GM18909 (cell line): Measurements from ENCODE around the gene OTOF.

Experiments used
- ATAC-seq: cut with Tn5 transposase; IDR thresholded peaks from one replicate; pipeline ENCODE4 v1.9.1; 2021; ENCODE audit warnings: mild to moderate bottlenecking; ENCODE audit not compliant: unreplicated experiment, poor library complexity

The OTOF gene

DNA sequence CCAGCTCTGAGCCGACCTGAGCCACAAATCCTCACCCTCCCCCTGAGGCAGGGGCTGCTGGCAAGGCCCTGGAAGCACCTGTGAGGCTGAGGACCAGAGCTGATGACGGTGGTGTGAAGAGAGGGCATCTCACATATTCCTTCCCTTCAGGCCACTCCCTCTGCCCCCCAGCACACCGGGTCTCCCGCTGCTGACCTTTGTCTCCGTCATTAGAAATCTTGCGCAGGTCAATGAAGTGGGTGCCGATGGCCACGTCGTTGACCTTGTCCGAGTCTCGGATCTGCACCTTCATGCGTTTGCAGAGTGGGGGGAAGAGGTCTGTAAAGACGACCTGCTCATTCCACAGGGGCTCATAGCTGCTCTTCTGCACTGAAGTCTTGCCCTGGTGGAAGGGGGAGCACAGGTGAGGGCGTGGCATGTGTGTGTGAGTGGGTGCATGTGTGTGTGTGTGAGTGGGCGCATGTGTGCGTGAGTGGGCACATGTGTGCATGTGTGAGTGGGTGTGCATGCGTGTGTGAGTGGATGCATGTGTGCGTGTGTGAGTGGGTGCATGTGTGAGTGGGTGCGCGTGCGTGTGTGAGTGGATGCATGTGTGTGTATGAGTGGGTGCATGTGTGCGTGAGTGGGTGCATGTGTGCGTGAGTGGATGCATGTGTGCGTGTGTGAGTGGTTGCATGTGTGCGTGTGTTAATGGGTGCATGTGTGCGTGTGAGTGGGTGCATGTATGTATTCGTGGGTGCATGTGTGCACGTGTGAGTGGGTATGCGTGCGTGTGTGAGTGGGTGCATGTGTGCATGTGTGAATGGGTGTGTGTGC is 4.5 kb upstream of the OTOF start:
- no peak for ATAC-seq

DNA sequence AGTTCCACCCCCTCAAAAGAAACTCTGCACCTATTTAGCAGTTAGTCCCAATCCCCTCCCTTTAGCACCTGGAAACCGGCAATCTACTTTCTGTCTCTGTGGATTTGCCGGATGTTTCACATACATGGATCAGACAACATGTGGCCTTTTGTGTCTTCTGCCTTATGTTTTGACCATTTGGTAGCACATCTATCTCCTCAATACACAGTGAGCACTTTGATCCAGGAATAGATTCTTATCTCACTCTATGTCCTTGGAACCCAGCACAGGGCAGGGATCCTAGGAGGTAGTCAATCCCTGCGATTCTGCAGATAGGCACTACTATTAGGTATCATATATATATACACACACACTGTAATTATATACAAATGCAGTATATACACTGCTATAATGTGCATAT is 3.8 kb upstream of the OTOF start:
- ATAC-seq, result no peak

DNA sequence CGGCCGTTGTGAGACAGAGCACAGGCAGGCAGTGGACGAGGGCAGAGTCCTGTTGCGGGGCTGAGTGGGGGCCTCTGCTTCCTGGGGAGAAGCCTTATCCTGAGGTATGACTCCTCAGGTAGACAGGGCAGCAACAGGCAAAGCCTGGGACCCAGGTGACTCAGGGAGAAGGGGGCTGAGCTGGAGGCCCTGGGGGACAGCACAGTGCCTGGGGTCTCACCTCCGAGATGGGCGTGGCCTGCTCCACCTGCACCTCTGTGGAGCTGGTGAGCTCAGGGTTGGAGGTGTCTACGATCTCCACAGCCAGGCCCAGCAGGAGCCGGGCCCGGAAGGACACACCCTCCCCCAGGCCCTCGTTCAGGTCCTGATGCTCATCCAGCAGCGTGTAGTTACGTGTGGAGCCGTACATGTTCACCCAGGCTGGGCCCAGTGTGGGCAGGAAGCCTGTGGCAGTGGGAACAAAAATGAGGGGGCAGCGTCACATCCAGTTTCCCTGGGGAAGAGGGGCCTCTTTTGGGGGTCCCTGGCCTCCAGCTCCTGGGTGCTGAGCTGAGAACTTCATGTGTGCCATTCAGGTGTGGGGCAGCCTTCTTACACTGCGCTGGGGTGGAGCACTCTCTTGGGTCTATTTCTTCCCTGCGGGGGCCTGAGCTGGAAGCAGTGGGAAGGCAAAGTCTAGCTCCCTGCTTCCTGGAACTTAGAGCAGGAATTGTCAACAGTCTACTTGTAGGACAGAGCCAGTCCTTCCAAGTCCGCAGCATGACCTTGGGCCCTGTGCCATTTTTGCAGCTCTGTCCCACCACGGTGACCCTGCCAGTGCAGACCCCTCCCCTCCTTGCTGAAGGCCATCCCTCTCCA is 2.9 kb upstream of the OTOF start:
- ATAC-seq, result no peak

DNA sequence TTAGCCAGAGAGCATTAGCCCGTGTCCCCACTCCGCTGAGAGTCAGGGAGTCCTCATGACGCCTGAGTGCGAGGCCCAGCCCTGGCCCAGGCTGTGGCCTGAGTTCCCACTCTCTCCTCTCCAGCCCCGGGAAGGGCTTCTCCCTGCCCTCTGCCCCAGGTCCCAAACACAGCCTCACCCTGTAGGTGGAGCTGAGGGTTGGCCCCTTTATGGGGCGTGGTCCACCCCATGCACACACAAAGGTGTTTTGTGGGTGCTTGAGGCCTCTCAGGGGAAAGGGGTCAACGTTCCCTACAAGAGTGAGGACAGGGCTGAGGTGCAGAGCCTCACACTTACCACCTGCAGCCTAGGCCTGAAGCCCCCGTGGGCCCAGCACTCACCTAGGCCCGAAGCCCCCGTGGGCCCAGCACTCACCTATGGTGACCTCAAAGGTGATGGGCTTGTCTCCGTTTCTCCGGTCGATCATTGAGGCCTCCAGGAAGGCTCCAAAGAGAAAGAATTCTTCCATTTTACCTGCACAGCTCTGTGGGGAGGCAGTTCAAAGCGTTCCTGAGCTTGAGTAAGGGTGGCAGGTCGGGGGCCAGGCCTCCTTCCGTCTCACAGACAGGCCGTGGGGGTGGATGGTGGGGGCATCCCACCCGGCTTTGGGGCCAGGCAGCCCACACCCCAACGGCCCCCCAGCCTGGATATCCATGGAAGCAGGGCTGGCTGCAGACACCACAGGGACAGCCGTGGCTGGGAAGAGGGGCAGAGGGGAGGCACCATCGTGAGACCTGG is 2.1 kb upstream of the OTOF start:
- ATAC-seq, result no peak

DNA sequence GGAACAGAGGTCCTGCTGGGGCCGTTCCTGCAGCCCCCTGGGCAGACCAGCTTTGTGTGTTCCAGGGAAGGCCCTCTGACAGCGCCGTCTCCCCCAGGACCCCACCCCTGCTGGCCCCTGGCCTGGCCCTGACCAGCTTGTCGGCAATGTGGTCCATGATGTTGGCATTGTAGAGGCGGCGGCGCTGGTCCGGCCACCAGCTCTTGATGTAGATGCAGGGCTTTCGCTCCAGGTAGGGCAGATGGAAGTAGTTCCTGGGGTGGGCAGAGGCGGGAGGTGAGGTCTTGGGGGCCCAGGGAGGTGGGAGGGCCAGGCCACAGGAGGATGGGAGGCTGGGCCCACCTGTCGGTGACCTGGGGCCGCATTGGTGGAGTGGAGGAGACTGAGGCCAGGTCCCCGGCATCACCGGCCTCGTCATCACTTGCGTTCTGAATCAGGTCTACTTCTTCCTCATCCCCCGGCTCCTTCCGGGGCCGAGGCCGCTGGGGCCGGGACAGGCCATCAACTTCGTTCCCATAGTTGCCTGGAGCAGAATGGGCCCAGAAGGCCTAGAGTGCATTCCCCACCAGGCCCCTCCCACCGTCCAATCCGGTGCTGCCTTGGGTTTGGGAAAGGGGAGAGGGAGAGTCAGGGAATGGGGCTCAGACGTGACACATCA is 1.3 kb upstream of the OTOF start:
- ATAC-seq, result no peak

DNA sequence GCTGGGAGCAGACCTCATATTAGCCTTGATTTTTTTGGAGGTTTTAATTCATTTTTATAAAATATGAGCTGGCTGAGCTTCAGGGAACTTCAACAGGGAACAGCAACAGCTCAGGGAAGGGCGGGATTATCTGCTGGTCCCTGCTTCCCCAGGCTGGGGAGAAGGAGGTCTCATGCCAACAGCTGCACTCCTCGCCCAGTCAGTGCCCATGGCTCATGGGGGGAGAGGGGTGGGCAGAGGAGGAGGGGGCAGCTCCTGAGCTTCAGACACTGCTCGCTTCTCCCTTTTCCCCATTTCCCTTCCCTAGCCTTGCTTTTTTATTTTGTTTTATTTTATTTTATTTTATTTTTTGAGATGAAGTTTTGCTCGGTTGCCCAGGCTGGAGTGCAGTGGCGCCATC is 442 bp upstream of the OTOF start:
- no peak for ATAC-seq

DNA sequence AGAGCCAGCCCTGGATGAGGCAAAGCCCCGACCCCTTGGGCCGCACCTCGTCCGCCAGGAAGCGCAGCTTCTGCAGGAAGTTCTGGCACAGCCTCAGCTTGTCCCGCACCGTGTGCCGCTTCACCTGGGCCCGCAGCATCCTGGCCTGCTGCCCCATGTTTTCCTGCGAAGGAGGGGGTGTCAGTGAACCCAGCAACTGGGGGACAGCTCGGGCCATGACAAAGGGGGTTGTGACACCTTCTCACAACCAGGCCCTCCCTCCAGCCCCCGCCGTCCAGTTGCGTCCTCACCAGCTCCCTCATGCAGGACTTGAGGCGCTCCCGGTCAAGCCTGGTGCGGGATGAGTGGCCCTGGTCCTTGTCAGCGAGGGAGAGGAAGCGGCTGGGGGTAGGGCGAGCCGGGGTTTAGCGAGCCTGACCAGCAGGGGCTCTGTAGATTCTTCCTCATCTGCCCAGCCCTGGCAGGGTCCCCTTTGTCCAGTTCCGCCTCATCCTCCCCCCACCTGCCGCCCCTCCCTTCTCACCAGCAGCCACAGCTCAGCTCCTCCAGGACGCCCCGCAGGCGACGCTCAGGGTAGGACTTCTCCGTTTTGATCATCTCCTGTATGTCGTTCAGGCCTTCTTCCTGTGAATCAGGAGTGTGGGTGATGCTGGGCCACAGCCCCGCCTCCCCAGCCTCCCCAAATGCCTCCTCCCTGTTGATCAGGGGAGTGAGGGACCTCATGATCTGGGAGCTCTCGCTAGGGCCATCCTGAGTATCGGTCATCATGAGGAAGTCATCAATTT is 606 bp downstream of the OTOF start:
- no peak for ATAC-seq

DNA sequence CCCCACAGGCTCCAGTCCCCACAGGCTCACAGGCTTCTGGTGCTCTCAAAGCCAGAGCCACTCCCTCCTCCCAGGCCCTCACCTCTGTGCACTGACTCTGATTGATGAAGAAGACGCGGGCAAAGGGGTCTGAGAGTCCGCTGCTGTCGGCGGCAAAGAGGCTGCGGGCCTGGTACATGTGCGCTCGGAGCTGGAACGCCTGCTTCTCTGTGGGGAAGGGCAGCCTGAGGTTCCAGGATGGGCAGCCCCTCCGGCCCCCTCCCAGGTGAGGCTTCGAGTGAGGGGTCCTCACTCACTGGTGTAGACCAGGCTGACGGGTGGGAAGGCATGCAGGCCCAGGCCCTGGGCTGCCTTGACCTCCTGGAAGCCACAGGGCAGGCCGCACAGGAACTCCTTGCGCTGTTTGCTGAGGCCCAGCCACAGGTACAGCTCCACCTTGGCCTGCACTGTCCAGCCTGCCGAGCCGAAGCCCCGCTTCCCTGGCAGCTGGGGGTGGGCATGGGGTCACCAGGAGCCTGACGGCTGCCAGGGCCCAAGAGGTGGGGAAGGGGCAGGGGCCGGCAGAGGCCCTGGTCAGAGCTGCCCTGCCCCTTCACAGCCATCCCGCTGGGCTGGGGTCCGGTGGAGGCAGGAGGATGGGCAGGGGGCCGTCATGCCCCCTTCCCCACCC is 2.0 kb downstream of the OTOF start:
- no peak for ATAC-seq

DNA sequence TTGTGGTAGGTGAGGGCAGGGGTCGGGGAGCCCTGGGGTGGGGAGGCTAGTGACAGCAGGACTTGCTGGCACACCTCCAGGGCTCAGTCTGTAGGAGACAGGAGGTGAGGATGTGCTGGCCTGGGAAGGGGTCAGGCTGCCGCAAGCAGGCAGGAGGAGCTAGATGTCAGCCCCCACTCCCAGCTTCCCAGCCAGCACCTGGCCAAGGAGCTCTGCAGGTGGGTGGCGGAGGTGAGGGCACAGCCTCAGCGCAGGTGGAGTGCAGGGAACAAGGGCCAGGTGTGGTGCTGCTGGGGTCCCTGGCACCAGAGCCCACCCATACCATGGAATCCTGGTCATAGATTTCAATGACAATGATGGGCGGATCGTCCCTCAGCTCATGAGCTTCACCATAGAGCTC is 2.9 kb downstream of the OTOF start:
- no peak for ATAC-seq

DNA sequence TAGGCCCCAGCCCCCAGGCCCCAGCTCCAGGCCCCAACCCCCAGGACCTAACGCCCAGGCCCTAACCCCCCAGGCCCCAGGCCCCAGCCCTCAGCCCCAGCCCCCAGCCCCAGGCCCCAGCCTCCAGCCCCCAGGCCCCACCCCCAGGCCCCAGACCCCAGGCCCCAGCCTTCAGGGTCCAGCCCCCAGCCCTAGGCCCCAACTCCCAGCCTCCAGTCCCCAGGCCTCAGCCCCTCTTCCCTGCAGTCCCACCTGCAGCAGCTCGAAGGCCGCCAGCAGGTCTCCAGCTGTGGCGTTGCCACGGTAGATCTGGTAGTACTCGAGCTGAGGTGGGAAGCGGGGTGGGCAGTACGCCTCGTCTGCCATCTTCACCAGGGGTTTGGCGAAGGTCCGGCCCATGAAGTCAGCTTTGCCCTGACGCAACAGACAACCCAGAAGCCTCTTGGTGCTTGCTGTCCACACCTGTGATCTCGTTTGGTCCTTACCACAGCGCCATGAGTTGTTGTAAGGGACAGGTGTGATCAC is 3.6 kb downstream of the OTOF start:
- no peak for ATAC-seq

DNA sequence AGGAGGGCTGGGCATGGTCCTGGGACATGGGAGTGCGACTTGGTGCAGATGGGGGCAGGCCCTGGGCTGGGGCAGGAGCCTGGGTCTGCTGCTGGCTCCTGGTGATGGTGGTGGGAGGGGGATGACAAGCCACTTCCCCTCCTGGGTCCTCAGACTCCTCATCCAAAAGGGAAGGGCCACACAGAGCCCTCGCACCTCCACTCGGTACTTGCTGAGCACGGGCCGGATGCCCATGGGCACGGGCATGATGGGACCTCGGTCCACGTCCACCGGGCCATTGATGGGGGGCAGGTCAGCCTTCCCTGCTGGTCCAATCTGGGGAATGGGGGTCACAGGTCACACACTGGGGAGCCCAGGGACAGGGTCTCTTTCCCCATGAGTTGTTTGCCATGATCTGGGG is 4.1 kb downstream of the OTOF start:
- no peak for ATAC-seq

DNA sequence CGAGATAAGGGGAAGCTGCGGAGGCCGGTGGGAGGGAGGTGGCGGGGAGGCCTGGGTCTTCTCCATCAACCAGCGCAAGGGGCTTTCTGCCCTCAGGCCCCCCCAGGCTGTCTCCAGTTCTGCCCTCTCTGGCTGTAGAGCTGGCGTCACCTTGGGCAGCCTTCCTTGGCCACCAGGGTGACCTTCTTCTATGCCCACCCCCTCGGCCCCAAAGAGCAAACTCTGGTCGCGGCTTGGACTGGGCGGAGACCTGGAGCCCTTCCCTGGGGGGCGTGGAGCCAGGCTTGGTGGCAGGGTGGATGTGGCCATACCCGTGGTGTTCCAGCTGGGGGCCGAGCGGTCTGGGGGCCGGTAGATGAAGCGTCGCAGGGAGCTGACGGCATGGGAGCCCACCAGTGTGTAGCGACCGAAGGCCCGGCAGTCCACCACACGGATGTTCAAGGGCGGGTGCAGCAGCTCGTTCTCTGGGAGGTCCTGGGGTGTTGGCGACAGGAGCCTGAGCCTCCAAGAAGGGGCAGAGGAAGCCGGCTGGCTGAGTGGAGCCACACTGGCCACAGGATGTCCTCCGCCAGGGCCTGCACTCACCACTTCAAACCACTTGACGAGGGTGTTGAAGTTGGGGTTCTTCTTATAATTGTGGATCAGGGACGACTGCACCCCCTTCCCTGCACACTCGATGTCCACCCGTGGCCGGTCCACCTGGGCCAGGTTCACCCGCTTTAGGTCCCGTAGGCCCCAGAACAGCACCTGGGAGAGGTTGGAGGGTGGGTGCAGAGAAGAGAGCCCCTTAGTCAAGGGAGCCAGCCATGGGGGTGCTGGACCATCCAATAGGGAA is 4.9 kb downstream of the OTOF start:
- no peak for ATAC-seq

DNA sequence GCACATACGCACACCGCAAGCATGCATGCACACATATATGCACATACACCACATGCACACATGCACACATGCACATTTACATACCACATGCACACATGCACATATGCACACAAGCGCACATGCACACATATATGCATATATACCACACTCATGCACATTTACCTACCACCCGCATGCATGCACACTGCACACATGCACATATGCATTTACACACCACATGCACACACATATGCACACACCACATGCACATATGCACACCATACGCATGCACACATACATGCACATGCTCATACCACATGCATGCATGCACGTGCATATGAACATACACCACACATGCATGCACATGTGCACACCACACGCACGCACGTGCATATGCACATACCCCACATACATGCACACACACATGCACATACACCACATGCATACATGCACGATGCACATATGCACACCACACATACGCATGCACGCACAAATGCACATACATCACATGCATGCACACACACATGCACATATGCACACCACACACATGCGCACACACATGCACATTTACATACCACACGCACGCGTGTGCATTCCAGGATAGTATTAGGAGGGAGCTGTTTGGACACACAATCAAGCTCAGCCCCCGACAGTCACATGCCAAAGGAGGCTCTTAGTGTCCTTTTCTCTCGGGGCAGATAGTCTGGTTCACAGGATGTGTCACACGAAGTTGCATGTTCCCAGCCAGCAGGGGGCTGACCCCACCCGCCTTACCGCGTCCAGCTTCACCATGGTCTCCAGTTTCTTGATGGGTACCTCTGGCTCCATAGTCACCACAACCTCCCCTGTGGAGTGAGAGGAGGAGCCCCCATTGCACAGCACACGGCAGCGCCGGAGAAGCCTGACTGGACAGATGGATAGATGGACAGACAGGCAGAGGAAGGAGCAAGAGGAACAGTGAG is 5.9 kb downstream of the OTOF start:
- ATAC-seq, result no peak

DNA sequence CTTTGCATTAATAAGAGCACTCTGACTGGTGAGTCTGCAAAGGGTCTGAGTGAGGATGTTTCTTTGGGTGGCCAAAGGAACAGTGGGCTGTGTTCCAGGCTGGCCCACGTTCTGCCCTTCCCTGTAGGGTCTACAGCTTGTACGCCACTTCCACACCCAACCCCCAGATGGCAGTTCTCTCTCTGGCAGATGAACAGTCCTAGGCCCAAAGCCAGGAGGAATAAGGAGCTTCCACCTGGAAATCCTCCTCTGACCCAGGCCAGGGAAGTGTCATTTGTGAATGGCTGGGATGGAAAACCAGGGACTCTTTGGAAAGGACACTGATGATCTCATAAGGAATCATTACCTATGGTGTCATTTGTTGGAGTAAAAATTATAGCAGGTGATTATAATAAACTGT is 6.6 kb downstream of the OTOF start:
- no peak for ATAC-seq

DNA sequence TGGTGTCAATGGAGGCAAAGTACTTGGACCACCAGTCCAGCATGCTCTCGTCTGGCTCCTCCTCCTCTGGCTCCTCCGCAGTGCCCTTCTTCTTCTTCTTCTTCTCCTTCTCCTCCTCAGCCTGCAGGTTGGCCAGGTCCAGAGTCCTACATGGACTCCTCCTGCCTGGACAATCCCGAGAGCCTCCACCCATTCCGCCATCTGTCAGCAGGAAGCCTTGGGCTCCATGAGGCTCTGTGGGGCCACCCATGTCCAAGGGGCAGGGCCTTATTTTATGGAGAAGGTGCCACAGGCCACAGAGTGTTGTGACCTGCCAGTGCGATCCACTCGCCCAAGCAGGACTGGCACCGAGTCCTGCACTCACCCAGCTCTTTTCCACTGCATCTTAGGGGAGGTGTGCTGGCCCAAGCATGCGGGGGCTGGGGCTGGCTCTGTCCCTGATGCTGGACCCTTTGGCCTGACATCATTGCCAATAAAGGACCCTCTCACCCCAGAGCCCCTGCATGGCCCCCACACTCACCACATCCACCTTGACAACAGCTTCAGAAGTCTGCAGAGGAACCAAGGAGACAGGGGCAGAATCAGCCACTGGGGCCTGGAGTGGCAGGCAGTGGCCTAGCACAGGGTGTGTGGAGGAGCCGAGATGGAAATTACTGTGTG is 7.2 kb downstream of the OTOF start:
- no peak for ATAC-seq

DNA sequence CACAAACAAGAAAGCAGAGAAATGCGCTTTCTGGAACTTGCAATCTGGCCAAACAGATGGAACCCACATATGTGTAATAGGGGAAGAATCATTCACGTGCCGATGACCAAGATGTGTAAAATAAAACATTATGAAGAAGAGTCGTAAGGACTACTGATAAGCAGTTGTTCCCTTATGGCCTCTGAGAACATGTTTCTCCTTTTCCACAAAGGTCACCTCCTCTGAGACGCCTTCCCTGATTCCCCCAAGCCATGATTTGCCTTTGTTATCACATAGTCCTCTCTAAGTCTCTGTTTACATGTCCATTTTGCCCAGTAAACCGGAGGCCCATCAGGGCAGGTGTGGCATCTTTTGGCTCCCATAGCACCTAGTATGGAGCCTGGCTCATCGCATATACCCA is 8.0 kb downstream of the OTOF start:
- ATAC-seq, result no peak
